GM12874 (cell line): ENCODE results near the gene GPR17.

Source experiments
- TF ChIP-seq, protein P1 (sequence below): IDR thresholded peaks from 2 replicates; pipeline ENCODE4 v1.5.1; 2011; ENCODE audit warnings: low read depth, mild to moderate bottlenecking, control low read depth, low read length, moderate library complexity; ENCODE audit not compliant: insufficient read depth

The GPR17 gene

DNA sequence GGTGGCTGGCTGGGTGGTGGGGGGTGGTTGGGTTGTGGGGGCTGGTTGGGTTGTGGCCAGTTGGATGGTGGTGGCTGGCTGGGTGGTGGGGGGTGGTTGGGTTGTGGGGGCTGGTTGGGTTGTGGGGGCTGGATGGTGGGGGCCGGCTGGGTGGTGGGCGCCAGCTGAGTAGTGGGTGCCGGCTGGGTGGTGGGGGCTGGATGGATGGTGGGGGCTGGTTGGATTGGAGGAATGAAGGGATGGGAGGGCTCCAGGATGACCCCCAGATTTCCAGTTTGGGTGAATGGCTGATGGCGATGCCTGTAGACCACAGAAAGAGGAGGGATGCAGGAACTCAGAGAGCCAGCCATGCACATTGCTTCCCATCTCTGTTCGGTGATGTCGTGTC, 26.8 kb upstream of the GPR17 start:
- TF ChIP-seq, protein P1, sequence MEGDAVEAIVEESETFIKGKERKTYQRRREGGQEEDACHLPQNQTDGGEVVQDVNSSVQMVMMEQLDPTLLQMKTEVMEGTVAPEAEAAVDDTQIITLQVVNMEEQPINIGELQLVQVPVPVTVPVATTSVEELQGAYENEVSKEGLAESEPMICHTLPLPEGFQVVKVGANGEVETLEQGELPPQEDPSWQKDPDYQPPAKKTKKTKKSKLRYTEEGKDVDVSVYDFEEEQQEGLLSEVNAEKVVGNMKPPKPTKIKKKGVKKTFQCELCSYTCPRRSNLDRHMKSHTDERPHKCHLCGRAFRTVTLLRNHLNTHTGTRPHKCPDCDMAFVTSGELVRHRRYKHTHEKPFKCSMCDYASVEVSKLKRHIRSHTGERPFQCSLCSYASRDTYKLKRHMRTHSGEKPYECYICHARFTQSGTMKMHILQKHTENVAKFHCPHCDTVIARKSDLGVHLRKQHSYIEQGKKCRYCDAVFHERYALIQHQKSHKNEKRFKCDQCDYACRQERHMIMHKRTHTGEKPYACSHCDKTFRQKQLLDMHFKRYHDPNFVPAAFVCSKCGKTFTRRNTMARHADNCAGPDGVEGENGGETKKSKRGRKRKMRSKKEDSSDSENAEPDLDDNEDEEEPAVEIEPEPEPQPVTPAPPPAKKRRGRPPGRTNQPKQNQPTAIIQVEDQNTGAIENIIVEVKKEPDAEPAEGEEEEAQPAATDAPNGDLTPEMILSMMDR = no peak

DNA sequence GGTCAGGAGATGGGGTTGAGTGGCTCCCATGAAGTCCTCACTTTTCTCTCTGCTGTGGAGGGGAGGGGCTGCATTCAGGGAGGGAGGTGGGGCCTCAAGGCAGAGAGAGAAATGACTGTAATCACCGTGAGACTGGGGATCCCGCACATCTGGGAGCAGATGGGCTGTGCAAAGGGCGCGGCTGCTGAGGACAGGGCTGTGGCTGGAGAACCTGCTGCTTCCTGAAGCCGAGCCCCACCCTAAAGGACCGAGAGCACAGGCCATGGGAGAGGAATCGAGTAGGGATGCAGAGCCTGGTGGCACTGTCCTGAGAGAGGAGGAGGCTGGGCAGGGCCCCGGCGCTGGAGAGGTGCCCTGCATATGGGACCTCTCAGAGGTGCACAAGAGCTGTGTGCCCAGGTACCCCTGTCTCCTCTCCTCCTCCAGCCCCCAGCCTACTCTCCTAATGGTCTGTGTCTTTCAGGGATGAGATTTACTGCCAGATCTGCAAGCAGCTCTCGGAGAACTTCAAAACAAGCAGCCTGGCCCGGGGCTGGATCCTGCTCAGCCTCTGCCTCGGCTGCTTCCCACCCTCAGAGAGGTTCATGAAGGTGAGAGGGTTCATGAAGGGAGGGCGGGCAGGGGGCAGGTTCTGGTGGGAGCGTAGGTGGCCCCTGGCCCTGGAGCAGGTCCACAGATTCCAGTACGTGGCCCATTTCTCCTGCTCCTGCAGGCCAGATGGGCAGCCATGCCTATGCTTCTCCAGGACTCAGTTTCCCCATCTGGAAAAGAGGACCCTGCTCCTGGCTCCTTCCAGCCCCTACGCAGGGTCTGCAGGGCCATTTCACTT, 25.9 kb upstream of the GPR17 start:
- TF ChIP-seq, protein P1 = no peak

DNA sequence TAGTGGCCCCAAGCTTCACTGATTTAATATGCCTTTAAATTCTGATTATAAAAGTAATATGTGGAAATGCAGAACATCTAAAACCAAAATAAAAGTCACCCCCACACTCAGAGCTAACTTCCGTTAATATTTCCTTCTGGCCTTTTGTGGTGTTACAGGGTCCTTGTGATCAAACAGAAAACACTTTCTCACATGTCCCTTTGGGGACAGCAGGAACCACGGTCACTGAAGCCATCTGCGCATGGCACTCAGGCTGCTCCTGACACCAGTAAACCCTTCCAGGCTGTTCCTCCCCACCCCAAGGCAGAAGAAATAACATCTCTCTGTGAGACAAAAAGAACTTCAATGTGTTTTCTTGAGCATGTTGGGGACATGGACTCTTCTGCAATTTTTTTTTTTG, 25.1 kb upstream of the GPR17 start:
- TF ChIP-seq, protein P1 = no peak

DNA sequence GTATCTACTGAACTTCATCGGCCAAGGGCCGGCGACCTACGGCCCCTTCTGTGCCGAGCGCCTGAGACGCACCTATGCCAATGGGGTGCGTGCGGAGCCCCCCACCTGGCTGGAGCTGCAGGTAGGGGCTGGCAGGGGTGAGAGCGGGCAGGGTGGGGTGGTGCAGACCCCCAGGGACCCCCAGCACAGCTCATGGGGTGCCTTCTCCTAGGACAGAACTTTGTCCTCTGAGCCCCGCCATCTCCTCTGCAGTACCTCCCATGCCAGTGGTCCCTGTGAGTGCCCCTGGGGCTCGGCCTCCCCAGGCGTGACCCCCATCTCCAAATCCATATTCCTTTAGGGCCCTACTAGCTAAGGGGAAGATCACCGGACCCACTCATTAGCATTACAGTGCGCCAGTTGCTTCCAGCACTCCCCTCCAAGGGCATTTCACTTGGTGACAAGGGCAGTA, 23.9 kb upstream of the GPR17 start:
- TF ChIP-seq, protein P1 = no peak

DNA sequence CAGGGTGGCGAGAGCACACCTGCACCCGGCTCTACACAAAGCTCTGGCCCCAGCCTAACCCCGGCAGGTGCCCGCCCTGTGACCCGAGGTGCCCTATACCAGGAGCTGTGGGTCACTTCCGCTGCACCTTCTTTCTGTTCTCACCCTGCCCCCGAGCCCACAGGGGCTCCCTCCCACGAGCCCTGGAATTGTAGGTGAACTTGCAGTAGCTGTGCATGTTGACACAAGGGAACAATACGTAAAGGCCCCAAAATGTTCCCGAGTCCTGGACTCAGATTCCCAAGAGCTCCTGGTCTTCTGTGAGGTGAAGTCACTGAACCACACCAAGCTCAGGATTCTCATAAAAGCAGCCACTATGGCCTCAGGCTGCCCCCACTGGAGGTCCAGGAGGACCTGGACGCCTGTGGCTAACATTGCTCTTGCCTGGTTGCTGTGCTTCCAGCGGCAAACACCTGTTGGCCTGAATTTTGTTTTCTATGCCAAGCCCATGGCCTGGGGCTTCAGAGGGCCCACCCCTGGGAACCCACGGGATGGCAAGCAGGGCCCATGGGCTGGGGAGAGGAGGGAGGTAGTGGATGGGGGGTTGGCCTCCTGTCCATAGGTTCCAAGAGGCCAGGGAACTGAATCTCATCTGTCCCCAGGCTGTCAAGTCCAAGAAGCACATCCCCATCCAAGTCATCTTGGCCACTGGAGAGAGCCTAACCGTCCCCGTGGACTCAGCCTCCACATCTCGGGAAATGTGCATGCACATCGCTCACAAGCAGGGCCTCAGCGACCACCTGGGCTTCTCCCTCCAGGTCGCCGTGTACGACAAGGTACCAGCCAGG, 23.2 kb upstream of the GPR17 start:
- TF ChIP-seq, protein P1 = no peak

DNA sequence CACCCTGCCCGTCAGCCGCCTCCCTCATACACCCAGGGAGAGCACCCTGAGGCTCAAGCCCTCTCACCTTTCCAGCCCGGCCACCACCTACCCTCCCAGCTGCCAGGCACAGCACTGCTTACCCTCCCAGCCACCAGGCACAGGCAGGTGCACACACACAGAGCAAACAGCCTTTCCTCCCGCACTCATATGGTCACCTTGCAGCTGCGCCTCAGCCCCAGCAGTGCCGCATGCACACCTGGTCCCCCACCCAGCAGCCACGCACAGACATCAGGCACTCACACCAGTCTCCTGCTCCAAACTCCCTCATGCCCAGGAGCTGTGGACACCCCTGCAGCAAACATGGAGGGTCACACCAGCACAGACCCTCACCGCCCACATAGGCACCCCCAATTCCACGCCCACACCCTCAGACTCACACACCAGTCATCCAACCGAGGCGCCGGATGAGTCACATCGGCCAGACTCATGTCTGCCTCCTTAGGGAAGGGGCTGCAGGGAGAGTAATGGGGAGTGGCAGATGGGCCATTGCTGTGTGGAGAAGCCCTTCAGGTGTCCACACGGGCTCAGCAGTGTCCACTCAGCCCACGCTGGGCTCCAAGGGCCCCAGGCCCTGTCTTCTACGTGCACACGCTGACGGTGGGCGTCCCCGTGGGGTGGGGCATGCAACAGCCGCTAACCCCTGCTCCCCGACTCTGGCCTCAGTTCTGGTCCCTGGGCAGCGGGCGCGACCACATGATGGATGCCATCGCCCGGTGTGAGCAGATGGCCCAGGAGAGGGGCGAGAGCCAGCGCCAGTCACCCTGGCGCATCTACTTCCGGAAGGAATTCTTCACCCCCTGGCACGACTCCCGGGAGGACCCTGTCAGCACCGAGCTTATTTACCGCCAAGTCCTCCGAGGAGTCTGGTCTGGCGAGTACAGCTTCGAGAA, 22.3 kb upstream of the GPR17 start:
- TF ChIP-seq, protein P1 = no peak

DNA sequence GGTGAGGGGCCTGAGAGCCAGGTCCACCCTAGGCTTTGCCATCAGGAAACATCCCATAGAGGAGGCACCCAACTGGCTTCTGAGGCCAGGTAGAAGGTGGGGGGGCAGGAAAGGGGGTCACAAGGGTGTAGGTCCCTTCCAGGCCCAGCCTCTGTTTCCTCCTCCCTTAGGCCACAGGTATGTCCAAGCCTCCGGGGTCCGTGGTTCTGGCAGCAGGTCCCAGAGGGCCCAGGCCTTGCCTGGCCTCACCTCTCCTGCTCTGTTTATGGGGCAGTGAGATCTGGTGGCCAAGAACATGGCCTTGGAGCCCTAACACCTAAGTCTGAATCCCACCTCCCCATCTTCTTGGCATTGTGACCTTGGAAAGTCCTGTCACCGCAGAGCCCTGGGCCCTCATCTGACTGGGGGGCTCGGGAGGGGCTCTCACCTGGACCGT, 21.6 kb upstream of the GPR17 start:
- TF ChIP-seq, protein P1 = no peak
